H54 (cell line): Measurements from ENCODE around the gene ARRB2.

Experiments used
- DNase-seq: peaks from one replicate; pipeline ENCODE4 v3.0.0; 2011; ENCODE audit warnings: low spot score, mixed read lengths; ENCODE audit not compliant: insufficient read length
- FAIRE-seq: peaks from 3 replicates; lab custom pipeline; 2011; peaks lifted over from hg19 to GRCh38; lab: Jason Lieb, UNC
- POLR2A ChIP-seq: IDR thresholded peaks from 2 replicates; pipeline ENCODE4 v1.6.1; 2011; ENCODE audit warnings: low read depth, mild to moderate bottlenecking, low read length

ARRB2 gene

DNA sequence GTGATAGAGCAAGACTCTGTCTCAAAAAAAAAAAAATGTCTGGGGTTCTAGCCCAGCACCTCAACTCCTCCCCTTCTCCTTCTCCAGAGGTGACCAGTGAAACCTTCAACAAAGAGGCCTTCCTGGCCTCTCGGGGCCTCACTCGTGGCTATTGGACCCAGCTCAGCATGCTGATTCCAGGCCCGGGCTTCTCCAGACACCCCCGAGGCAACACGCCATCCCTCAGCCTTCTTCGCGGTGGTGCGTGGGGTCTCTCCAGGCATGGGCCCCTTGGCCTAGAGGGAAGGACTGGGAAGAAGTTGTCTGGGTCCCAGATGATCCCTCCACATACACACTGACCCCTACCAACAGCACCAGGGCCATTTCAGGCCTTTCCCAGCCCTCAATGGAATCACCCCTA lies 32.8 kb downstream of the ARRB2 start:
- FAIRE-seq (no peak), DNase-seq (no peak)
- no peak for TF ChIP-seq POLR2A

DNA sequence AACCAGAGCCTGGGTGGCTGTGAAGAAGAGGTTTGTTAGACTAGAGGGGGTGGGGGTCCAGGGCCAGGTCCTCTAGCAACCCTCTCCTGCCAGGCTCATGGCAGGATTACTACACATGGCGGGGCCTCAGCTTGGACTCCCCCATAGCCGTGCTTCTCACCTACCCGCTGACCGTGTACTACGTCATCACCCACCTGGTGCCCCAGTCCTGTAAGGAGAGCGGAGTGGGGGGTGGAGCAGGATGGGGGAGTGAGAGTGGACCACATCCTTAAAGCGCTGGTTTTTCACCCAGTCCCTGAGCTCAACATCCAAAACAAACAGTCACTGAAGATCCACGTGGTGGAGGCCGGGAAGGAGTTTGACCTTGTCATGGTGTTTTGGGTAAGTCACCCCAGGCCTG lies 33.5 kb downstream of the ARRB2 start:
- FAIRE-seq (no peak), DNase-seq (no peak)
- TF ChIP-seq POLR2A = no peak

DNA sequence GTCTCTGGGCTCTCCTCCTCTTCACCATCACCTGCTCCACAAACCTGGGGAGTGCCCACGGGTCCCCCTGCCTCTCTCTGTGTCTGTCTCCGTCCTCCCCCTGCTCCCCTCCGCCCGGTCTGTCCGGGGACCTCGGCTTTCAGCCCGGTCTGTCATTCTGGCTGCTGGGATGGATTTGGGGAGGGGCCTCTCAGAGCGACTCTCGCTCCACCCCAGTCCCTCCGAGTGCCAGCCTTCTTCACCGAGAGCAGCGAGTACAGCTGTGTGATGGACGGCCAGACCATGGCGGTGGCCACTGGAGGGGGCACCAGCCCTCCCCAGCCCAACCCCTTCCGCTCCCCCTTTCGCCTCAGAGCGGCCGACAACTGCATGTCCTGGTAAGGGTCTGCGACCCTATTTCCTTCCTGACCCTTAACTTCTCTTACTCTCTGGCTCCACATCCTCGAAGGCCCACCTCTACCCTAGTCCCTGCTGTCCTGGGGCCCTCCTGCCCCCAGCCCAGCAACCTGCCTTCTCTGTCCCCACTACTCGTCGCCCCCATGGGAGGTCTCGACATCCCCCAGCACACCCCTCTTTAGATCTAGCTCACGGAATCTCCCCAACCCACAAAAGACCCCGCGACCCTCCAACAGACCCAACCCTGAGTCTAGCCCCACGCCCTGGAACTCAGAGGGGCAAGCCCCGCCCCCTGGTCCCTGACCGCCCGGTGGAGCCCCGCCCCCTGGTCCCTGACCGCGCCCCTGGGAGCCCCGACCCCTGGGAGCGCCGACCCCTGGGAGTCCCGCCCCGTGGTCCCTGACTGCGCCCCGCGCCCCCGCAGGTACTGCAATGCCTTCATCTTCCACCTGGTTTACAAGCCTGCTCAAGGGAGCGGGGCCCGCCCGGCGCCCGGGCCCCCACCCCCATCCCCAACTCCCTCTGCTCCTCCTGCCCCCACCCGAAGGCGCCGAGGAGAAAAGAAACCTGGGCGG lies 34.9 kb downstream of the ARRB2 start:
- DNase-seq (no peak), FAIRE-seq (no peak)
- no peak for TF ChIP-seq POLR2A

DNA sequence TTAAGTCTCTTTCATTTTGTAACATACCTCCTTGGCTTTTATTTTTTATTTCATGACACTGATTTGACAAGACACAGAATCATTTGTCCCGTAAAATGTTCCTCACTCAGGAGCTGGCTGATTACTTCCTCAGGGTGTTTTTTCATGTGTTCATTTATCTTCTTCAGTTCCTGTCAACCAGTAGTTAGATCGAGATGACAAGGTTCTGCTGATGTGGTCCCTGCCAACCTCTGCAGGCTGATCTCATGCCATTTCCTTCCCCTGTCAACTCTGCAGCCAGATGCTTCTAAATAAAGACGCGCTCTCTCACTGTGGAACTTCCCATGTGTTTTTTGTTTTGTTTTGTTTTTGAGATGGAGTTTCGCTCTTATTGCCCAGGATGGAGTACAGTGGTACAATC lies 37.4 kb downstream of the ARRB2 start:
- DNase-seq (no peak), FAIRE-seq (no peak)
- TF ChIP-seq POLR2A = no peak

DNA sequence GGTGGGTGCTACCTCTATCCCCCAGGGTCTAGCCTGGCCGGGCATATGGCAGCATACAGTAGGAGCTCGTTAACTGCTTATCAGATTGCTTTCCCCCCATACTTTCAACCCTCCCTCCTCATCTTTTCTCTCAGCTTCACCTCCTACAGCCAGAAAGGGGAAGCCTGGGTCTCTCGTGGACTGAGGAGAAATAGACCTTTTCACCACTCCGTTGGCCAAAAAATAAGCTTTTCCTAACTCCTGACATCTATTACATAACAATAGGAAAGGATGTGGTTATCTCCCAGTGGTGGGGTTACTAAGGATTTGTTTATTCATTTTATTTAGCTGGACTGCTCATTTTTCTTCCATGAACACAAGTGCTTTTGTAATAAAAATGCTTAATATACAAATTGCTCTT lies 38.3 kb downstream of the ARRB2 start:
- no peak for FAIRE-seq
- TF ChIP-seq POLR2A = no peak
- no peak for DNase-seq

DNA sequence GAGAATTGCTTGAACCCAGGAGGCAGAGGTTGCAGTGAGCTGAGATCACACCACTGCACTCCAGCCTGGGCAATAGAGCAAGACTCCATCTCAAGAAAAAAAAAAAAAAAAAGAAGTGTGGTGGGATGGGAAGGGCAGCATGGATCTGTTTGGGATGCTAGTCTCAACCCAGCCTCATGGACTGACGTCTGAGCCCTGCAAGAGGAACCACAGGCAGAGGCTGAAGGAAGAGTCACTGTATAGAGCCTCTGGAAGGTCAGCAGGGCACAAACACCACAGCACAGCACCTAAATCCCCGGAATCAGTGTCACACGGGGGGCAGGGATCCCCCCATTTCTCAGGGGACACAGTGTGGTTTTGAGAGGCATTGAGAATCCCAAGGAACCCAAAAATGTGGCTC lies 40.2 kb downstream of the ARRB2 start:
- FAIRE-seq = no peak
- no peak for TF ChIP-seq POLR2A
- DNase-seq = no peak

DNA sequence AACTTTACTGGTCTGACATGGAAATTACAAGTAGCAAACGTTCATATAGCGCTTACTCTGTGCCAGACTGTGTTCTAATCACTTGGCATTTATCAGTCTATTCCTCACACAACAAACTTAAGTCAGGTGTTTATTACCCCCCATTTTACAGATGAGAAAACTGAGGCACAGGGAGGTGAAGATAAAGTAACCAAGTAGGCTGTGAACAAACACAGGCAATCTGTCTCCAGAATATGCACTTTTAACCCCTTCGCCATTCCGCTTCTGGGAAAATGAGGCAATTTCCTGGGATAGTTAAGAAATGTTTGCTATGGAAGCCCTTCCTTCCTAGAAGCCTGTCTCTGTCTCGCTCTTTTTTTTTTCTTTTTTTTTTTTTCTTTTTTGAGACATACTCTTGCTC lies 41.5 kb downstream of the ARRB2 start:
- no peak for DNase-seq
- FAIRE-seq = no peak
- no peak for TF ChIP-seq POLR2A

DNA sequence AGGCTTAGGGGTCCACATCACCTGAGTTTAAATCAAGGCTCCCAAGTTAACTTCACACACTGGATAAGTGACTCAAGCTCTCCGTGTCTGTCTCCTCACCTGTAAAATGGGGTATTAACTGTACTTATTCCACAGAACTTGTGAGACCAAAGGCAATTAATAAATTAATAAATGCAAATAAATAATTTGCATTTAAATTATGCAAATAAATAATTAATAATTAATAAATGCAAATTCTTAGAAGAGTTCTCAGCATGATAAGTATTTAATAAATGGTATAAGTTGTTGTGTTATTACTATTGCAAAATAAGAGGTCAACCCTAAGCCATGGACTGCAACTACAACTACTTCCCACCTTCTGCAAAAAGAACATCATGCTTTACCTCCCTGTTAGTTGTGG lies 43.0 kb downstream of the ARRB2 start:
- TF ChIP-seq POLR2A = no peak
- FAIRE-seq (no peak), DNase-seq (no peak)

DNA sequence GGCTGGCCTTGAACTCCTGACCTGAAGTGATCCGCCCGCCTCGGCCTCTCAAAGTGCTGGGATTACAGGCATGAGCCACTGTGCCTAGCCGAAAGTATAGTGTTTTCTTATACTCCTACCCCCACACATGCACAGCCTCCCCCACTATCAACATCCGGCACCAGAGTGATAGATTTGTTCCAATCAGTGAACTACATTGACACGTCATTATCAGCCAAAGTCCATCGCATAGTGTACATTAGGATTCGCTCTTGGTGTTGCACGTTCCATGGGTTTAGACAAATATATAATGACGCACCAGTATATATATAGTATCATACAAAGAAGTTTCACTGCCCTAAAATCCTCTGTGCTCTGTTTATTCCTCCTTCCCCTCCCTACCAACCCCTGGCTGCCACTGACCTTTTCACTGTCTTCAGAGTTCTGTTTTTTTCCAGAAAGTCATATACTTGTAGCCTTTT lies 49.4 kb downstream of the ARRB2 start:
- FAIRE-seq = no peak
- no peak for TF ChIP-seq POLR2A
- DNase-seq = no peak

DNA sequence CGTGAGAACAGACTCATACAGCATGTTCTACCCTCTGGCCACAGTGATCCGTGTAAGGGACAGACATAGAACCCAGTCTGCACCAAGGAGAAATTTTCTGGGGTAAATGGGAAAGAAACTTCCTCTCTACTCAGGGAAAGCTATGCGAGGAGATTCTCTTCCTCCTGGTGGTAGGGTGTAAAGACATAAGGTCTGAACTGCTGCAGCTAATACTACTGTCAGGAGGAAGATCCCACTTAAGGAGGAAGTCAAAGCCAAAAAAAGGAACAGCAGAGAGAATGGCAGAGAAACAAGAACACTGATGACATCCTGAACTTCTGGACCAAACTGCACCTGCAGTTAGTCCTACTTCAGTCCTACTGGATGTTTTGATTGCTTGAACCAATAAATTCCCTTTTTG lies 54.2 kb downstream of the ARRB2 start:
- DNase-seq (no peak), FAIRE-seq (no peak)
- no peak for TF ChIP-seq POLR2A

DNA sequence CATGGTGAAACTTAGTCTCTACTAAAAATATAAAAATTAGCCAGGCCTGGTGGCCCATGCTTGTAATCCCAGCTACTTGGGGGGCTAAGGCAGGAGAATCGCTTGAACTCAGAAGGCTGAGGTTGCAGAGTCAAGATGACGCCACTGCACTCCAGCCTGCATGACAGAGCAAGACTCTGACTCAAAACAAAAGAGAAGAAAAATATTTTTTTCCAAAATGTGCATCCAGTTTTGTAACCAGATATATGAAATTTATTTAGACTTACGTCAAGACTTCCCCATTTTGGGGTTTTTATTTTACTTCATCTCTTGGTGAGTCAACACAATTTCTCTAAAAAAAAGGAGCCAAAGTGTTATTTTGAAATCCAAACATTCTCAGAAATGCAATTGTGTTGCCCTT lies 55.8 kb downstream of the ARRB2 start:
- DNase-seq (no peak), FAIRE-seq (no peak)
- TF ChIP-seq POLR2A = no peak

DNA sequence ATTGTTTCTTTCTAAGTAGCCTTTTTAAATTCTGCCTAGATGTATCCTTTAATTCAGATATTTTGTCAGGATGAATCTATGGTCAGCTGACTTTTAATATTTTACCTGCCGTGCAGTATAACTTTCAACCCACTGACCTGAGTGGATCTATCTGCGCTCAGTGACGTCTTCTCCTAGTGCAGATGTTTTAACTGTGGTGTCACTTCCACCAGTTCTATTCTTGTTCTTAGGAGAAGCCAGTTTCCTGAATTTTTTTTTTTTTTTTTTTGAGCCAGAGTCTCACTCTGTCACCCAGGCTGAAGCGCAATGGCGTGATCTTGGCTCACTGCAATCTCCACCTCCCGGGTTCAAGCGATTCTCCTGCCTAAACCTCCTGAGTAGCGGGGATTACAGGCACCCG lies 56.3 kb downstream of the ARRB2 start:
- TF ChIP-seq POLR2A = no peak
- DNase-seq = no peak
- no peak for FAIRE-seq

DNA sequence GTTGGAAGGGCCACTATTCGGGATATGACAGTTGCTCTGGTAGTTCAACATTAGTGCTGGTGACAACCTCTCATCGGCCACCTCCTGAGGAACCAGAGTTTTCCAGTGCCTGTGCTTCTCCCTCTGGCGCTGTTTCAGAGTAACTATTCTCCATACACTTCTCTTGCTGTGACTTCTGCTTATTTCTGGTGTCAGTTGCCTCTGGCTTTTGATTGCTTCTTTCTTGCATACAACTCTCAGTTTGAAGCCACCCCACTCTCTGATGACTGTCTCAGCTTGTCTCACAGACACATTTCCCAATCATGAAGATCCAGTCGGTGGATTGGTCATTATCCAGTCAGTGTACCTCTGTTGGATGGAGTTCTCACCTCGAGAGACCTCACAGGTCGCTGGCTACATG lies 57.9 kb downstream of the ARRB2 start:
- DNase-seq (no peak), FAIRE-seq (no peak)
- no peak for TF ChIP-seq POLR2A

DNA sequence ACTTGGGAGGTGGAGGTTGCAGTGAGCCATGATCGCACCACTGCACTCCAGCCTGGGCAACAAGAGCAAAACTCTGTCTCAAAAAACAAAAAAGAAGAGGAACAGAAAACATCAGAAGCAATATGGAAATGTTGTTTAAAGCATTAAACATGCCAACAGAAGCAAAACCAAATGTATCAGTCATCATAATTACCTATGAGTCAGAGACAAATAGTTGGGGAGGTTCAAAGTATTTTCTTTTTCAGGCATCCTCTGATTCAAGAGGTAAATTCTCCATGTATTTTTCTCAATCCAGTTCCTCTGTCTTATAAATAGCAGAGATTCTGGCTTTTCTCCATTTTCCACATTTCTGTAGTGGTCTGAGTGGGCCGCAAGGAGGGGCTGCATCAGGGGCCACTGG lies 59.2 kb downstream of the ARRB2 start:
- no peak for FAIRE-seq
- no peak for TF ChIP-seq POLR2A
- peak; percentile 44 for DNase-seq
